COR-L47 (cell line): ENCODE results near the gene PGM2.
"Not testable (repeated sequence)": the region's sequence is repeated elsewhere in the genome, so short reads cannot be mapped to it uniquely, and the experiment has no call there.

Experiments used
- DNase-seq: peaks from one replicate; lab custom pipeline; 2025; lab: John Stamatoyannopoulos, UW

Gene PGM2

DNA sequence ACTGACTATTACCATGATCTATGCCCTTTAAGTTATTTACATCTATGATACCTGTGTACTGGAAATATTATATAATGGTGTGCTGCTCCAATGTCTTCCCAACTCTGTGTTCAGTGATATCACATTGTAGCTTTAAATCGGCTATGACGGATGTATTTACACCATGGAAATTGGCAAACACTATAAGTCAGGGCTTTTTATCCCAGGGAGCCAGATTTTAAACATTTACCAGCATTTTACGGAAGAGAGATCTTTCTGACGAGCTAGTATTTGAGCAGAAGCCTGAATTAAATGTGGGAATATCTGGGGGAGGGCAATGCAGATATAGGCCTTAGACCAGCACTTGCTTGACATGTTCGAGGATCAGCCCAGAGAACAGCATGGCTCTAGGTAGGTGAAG is 7.7 kb upstream of the PGM2 start:
- DNase-seq: no peak

DNA sequence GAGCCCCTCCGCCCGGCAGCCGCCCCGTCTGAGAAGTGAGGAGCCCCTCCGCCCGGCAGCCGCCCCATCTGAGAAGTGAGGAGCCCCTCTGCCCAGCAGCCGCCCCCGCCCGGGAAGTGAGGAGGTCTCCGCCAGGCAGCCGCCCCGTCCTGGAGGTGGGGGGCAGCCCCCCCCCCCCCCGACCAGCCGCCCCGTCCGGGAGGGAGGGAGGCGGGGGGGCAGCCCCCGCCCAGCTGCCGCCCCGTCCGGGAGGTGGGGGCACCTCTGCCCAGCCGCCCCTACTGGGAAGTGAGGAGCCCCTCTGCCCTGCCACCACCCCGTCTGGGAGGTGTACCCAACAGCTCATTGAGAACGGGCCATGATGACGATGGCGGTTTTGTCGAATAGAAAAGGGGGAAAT is 6.0 kb upstream of the PGM2 start:
- DNase-seq: not testable (repeated sequence)

DNA sequence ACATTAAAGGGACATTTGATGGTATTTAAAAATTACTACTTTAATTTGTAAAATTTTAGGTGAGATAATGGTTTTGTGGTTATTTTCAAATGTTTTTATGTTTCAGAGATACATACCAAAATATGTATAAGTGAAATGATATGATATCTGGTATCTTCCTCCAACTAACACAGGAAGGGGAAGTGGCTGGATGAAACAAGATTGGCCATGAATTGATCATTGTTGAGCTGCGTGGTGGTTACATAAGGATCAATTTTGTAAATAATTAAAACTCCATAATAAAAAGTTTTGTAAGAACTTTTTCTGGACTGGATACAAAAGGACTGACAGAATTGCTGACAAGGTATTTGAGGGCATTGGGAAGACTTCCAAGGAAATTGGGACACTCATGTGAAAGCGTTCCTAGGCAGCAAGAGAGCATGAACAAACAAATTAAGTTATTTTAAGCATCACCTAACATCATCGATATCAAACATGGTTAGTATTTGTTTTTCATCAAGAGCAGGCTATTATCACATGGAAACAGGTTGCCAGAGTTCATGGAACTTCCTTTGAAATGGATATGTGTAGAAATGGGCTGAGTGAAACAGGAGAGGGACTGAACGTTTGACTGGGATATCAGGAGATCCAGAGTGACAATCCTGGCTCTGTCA is 4.4 kb upstream of the PGM2 start:
- peak; percentile 5 for DNase-seq

DNA sequence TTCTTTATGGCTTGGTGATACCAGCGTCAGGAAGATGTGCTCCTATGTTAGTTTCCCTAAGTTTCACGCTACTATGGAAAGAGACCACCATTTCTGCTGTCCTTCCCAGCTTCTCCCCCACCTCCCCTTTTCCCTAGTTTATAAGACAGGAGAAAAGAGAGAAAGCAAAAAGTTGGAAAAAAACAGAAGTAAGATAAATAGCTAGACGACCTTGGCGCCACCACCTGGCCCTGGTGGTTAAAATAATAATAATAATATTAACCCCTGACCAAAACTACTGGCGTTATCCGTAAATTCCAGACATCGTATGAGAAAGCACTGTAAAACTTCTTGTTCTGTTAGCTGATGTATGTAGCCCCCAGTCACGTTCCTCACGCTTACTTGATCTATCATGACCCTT is 985 bp upstream of the PGM2 start:
- DNase-seq: not testable (repeated sequence)

DNA sequence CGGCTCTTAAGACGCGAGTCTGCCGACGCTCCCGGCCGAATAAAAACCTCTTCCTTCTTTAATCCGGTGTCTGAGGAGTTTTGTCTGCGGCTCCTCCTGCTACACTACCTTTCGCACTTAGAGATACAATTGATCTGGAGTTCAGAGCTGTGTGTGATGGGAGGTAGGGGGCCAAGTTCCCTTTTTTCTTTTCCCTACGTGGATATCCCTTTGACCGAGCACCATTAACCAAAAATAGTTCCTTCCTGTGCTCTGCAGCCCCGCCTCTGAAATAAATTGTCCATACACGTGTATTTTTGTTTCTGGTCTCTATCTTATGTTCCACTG is 555 bp upstream of the PGM2 start:
- no peak for DNase-seq

DNA sequence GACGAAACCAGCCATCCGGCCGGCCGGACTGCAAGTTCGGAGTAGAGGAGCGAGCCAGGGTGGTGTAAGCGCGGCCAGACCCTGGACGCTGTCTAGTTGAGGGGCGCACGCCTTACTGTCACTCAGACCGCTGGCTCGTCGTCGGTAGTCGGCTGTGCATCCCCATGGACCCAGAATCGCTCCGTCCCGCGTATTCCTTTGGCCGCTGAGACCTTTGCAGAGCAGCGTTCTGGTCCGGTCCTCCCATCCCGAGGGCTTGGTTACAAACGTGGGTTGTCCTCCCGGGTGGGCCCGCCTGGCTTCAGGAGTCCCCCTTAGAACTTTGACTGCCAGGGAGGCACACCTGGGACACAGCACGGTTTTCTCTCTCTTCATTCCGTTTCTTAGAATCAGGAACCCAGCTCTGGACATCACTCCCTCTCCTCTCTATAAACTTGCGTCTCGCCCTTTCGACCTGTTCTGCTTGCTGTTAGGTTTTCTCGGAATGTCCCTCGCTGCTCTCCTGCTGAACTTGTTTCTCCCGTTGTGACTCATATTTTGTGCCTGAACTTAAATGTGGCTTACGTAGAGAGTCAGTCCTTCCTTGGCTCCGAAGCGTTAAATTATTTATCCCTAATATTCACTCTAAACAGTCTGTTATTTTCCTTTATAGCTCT is 672 bp downstream of the PGM2 start:
- no peak for DNase-seq

DNA sequence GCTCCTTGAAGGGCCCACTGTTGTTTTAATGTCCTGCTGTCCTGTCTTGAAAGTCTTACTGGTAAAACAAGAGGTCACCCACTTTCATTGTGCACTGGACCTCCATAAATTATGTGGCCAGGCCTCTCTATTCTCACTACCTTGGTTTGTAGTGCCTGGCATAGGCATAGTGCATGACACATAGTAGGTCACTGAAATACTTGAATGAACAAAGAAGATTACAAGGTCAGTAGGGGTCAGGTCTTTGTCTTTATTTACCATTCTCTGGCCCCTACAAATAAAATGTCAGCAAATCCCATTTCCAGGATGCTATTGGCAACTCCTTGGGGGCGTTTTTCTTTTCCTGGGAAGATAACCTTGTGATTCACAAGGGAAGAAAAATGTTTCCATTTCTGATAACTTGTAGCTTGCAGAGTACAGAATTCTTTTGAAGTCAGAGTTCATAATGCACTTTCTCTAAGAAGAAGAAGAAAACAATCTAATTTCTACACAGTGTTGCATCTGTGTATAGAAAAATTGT is 1.4 kb downstream of the PGM2 start:
- DNase-seq: no peak

DNA sequence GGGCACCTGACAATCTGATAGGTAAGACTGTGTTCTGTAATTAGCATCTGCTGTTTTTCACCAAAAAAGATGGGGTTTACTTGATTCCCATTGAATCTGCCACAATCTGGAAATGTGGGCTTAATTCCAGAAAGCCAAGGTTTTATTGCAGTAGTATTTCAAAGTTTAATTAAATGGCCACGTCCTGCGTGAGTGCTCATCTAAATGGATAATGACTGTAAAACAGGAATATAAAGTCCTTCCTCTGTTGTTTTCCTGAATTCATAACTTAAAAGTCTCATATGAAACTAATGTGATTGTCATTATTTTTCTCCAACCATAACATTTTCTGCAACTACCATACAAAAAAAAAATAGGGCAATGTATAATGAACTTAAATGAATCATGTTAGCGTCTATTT is 2.4 kb downstream of the PGM2 start:
- DNase-seq: no peak

DNA sequence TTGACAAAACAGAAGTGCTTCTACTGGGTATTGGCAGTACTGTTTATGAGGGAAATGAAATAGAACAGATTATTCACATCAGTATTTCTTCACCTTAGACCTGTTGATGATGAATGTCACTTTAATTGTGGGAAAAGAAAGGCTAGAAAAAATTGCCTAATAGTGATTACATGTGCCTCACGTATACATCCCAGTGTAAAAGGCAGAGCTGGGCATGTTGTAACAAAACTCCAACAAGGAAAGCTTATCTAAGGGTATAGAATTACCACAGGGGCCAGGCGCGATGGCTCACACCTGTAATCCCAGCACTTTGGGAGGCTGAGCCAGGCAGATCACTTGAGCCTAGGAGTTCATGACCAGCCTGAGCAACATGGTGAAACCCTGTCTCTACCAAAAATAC is 4.2 kb downstream of the PGM2 start:
- DNase-seq: no peak

DNA sequence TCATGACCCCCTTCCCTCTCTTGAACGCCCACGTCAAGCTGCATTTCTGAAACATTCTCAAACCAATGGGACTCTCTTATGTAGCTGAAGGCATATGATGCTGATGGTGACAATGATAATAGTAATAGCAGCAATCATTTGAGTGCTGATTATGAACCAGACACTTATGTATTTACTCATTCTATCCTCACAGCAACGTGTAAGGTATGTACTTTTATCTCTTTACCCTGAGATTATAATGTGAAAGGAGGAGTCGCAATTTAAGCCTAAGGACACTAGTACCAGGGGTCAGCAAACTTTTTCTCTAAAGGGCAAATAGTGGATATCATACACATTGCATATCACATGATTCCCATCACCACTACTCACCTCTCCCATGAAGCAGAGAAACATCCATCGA is 8.5 kb downstream of the PGM2 start:
- DNase-seq: no peak

DNA sequence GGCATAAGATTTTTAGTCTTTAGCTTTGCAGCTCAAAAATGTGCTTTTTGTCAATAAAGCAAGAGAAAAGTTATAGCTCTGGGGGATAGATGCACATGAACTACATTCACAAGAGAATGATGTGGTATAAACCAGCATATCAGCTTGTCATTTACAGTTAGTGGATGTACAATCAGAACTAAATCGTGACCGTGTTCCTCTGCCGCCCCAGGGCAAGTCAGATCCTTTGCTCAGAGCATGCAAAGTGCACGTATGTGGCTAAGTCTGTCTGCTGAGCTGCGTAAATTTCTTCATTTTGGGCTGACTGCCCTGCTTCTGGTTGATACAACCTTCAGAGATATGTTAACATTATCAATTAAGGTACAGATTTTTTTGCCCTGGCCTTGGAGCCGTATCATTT is 9.3 kb downstream of the PGM2 start:
- DNase-seq: no peak

DNA sequence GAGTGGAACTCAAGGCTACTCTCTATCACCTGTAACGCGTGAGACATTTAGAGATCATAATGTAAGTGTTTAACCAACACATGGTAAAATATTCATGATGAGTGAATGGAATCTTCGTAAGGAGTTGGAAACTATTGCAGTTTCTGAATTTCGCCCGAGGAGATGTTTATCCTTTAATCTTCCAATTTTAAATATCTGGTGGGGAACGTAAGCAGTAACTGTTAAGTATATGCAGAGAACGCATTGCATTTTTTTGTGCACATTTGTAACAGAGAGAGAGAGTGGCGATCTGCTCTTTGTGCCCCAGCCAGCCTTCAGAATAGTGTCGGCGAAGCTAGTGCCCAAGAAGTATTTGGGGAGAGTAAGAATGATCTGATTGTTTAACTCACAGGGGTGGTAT is 9.8 kb downstream of the PGM2 start:
- no peak for DNase-seq

DNA sequence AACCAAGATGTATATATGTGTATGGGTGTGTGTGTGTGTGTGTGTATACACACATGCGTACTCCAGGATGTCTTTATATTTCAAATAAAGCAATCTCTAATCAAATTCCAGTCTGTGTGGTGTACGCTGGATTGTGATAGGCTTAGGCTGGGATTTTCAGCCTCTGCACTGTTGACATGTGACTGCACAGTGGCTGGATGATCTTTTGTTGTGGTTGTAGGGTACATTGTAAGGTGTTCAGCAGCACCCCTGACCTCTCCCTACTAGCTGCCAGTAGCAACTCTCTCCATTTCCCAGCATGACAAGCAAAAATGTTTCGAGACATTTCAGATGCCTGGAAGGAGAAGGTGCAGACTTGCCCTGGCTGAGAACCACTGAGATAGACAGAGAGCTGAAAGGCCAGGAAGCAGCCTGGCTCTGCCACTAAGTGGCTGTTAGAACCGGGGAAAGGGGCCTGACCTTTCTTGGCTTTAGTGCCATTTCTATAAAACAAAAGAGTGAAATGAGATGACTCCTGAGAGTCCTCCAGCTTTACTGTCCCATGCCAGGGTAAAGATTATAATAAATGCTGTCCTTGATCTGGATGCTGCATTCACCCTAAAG is 10.5 kb downstream of the PGM2 start:
- DNase-seq: no peak

DNA sequence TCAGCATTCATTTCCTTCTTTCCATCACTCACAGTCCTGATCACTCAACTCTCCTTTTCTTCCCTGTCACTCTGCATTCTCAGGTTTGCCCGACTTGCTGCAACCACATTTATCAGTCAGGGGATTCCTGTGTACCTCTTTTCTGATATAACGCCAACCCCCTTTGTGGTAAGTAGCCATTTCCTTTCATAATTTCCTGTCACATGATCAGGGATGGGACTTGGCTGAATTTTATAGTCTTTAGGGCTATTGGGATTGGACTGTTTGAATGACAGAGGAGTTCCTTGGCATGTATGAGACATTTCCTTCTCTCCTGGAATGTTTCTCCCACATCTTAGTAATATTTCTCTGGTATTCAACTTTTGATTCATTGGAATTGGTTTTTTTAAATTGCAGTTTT is 11.0 kb downstream of the PGM2 start:
- no peak for DNase-seq

DNA sequence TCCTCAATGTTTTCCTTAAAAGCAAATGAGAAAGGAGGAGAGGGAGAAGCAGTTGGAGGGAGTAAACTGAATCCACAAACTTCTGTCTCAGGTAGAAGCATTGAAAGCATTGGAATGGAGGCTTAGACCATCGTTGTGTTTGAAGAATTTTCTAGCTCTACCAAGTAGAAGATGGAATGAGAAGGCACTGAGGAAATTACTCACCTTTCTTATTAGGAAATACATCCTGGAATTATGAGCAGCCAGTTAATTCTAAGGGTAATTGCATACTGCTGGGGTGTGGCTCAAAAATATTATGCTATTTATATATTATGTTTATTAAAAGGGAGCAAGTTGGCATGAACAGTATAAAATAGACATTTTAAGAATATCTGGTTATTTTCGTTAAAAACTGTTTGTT is 12.9 kb downstream of the PGM2 start:
- no peak for DNase-seq

DNA sequence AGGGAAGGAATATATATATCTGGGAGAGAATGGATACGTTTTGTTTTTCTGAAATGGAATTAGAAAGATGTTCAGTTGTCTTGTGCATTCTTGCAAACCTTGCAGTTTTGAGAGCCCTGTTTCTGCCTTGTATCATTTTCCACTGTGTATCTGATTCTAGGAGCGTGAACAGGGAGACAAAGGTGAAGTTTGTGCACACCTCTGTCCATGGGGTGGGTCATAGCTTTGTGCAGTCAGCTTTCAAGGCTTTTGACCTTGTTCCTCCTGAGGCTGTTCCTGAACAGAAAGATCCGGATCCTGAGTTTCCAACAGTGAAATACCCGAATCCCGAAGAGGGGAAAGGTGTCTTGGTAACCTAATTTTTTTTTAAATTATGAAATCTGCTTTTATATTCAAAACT is 17.7 kb downstream of the PGM2 start:
- no peak for DNase-seq

DNA sequence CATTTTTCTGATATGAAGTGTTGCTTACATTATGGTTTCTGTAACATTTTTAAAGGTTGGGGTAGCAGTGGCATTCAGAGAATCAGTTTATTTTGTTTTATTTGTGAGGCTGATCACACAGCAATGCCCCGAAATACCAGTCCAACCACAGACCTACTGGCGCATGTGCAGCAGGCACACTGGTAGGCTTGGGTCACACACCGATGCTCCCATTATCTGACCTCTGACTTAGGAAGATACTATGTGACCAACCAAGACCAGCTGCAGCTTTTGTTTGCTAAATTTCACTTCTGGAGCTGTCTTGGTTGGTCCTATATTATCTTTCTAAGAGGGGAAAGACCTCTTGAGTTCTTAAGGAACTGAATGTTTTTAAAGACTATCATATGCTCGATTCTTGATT is 18.7 kb downstream of the PGM2 start:
- no peak for DNase-seq

DNA sequence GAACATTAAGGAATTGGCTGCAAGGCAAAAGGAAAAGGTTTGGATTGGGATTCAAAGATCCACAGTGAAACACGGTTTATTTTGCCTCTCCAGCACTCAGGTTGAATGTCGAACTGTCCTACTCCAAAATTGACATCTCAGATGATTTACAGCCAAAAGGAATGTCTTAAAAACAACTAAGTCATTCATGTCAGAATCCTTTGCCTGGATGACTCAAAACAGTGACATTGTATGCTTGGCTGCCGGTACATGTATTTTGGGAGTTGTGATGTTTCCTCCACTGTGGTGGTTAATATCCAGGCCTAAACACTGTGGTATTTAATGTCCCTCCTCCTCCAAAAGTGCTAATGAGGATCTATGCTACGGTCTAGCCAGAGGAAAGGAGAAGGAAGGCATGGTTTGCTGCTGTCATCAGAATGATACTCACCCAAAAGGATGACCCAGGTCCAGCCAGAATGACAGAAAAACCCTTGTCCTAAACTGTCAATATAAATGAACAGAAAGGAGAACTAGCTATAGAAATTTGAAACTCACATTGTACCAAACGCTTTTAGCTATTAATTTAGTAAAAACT is 20.9 kb downstream of the PGM2 start:
- no peak for DNase-seq

DNA sequence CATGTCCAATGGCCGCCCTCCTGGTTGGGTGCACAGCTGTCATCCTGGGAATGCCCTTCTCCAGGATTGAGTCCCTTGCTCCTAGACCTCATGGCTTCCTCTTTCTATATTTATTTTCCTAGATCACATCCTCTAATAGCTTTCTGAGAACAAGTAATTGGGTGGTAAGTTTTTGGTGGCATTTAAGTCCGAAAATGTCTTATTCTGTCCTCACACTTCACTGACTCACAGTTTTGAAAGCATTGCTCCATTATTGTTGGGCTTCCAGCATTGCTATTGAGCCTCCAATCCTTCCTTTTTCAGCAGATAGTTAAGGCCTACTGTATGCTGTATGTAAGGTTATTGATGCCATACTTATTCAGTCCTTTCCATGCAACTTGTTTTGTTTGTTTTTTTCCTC is 25.9 kb downstream of the PGM2 start:
- DNase-seq: no peak

DNA sequence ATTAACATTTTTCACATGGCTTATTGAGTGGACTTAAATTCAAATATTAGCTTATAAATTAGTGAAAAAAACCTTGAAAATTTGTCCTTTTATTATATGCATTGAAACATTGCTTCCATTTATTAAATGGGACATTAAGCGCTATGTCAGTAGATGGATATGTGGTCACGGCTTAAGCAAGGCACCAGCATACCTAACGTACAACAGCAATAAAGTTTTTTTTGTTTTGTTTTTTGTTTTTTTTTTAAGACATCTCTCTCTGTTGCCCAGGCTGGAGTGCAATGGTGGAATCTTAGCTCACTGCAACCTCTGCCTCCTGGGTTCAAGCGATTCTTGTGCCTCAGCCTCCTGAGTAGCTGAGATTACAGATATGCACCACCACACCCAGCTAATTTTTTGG is 31.6 kb downstream of the PGM2 start:
- no peak for DNase-seq

DNA sequence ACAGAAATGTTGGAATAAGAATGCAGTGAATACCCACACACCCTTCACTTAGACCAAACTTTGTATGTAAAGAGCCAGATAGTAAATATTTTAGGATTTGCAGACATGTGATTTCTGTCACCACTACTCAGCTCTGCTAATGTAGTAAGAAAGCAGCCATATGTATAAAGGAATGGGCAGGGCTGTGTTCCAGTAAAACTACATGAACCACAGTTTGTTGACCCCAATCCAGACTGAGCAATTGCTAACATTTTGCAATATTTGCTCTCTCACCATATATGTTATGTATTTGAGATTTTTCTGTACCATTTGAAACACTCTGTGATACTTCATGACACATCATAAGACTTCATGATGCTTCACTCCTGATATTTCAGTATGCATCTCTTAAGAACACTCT is 32.4 kb downstream of the PGM2 start:
- DNase-seq: no peak

DNA sequence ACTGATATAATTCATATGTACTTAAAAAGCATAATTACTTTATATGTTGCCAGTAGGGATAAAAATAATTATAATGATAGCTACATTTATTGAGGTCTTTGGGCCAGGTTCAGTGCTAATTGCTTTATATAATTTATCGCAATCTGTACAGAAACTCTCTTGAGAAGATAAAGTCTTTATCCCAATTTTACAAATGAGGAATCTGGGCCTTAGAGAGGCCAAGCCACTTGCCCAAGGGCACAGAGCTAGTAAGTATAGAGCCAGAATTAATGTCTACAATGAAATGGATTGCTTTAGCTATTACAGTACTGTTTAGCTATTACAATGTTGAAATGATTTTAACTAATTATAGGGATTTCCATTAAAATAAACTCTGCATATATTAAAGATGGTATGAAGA is 33.8 kb downstream of the PGM2 start:
- no peak for DNase-seq

DNA sequence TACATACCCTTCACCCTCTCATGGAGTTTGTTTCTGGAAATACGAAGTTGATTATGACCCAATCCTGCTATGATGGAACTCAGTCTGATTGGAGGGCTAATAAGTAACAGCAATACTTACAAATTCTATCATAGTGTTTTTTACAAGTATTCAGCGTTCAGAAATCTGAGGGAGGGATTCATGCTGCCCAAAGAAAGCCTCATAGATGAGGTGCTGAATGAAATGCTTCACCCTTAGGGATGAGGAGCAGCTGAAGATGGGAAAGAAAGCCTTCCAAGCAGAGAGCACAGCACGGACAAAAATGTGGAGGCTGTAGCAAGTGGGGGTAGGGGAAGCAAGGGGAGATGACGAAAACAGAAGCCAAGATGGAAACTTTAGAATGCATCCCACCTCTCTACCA is 36.5 kb downstream of the PGM2 start:
- DNase-seq: no peak
